ENCODE data around the gene HAPSTR1.
A peak's percentile ranks its signal among the peaks of the same experiment; 100 is the strongest.

HAPSTR1 gene

GRCh38 chr16:9097266-9098219 is 6.1 kb downstream of the HAPSTR1 start:
- no peak for DNase-seq

- peak; percentile 42 to 48 for DNase-seq
These were observed 7.1 kb downstream of the HAPSTR1 start for GRCh38 chr16:9098377-9099090.

DNA sequence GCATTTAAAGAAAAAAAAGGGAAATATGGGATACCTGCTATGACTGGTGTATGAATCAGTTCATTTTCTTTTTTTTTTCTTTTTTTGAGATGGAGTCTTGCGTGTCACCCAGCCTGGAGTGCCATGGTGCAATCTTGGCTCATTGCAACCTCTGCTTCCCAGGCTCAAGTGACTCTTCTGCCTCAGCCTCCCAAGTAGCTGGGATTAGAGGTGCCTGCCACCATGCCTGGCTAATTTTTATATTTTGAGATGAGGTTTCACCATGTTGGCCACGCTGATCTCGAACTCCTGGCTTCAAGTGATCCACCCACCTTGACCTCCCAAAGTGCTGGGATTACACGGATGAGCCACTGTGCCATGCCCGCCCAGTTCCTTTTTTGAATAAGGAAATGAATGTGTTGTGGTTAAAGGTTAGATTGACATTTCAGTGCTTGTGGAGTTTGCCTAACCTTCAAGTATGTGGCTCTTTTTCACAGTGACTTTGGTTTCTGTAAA is 7.7 kb downstream of the HAPSTR1 start:
- DNase-seq = peak; percentile 84 to 87

DNA sequence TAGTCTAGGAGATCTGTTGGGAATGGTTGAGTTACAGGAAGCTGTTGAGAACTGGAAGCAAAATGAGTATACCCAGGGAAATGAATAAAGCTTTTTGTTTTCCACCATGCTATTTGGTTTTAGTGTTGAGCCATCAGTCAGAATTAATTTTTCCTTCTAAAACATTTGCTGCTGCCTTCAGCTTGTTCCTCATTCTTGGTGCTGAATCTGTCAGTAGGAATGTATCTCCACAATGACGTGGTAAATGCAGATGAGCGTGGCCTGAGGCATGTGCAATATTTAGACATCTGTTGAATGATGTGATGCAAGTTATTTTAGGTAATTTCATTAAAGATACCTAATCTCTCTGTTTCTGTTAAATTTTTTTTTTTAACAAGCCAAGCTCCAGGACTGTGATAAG is 10.9 kb downstream of the HAPSTR1 start:
- peak; percentile 64 to 69 for DNase-seq

GRCh38 chr16:9102943-9103342 is 11.5 kb downstream of the HAPSTR1 start:
- DNase-seq = no peak

DNA sequence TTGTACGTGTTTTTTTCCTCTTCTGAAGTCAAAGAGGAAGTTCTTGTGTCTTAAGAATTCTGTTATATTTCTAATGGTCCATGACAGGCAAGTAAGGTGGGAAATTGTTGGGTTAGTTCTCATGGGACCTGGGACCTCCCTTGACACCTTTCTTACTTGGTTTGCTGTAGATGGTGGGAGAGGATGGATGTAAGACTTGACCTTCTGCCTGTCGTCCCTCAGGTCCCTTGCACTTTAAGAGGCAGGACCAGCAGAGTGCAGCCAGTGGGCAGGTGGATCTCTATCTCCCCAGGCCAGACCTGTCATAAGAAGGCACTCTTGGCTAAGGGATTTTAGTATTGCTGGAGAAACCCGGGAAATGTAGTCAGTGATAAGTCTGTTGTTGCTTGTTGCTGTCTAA is 12.1 kb downstream of the HAPSTR1 start:
- DNase-seq = no peak

- no peak for DNase-seq
These were observed 13.7 kb downstream of the HAPSTR1 start for GRCh38 chr16:9105189-9105588.

- DNase-seq = no peak
These were observed 15.9 kb downstream of the HAPSTR1 start for GRCh38 chr16:9107025-9107970.

- DNase-seq = no peak
These were observed 17.8 kb downstream of the HAPSTR1 start for GRCh38 chr16:9109255-9109654.

GRCh38 chr16:9112166-9112843 is 20.9 kb downstream of the HAPSTR1 start:
- DNase-seq = no peak

- DNase-seq = peak in 1 of 2 donors; percentile 38
These were observed 21.4 kb downstream of the HAPSTR1 start for GRCh38 chr16:9112844-9113186.

DNA sequence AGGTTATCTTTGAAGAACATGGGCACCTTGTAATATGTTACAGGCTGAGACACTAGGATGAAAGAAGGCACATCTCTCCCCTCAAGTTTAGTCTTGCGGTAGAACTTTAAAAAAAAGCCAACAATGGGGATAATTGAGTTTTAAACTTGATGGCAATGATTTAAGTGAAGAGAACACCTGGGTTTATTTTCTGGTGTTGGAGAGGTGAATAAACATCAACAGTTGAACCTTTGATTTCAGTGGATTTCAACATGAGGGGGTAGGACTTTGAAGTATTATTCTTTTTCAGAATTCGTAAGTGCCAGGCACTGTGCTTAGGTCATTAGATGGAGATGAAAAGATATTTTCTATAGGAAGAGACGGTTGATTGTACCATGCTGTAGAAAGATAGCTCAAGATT is 22.3 kb downstream of the HAPSTR1 start:
- DNase-seq = no peak

DNA sequence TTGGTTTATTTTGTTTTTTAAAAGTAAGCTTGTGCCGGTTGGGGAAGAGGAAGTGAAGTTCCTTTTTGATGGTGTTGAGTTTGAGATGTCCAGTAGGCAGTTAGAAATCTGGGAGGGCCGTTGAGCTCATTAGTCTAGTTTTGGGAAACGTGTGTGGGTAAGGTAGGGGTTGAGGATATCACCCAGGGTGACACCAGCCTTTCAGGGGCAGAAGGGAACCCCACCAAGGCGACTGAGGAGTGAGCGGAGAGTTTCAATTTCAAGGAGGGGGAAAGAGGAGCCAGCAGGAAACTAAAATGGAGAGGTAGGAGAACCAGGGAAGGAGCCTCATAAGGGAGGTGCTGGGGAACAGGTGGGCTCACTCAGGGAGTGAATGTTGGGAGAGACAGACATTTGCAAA is 22.7 kb downstream of the HAPSTR1 start:
- peak in 1 of 2 donors; percentile 39 for DNase-seq

- DNase-seq = no peak
These were observed 23.4 kb downstream of the HAPSTR1 start for GRCh38 chr16:9114842-9115241.

- DNase-seq = no peak
These were observed 23.8 kb downstream of the HAPSTR1 start for GRCh38 chr16:9115277-9115676.

DNA sequence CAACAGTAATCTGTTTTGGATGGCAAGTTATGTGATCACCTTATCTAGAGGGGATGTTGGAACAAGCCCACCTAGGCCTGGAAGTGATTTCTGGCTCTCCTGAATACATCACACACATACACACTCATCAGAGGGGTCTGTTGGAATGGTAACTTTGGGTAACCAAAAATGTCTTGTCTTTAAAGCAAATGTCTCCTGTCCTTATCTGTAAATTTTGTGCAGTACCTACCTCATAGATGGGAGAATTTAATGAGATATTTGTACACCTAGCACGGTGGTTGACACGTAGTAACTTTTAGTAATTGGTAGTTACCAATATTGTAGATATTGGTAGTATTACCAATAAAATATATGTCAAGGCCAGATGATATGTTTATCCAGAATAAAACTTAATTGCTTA is 24.7 kb downstream of the HAPSTR1 start:
- no peak for DNase-seq

GRCh38 chr16:9118170-9118569 is 26.7 kb downstream of the HAPSTR1 start:
- DNase-seq = peak in 1 of 2 donors; percentile 40

DNA sequence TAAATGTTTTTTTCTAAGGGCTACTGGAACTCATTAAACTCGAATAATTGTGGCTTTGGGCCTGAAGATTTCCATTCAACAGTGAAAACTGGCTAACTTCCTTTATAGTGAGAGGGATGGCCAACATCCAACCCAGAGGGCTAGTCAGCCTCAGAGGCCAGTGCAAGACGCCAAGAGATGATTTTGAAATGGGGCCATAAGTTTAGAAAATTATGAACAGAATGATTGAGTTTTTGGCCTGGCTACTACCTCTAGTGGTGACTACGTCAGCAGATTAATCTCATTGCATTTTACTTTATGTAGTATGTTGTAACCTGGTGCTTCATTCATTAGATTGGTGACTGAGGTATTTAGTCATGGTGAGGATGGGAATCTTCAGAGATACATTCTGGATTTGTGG is 28.4 kb downstream of the HAPSTR1 start:
- peak in 1 of 2 donors; percentile 32 for DNase-seq

DNA sequence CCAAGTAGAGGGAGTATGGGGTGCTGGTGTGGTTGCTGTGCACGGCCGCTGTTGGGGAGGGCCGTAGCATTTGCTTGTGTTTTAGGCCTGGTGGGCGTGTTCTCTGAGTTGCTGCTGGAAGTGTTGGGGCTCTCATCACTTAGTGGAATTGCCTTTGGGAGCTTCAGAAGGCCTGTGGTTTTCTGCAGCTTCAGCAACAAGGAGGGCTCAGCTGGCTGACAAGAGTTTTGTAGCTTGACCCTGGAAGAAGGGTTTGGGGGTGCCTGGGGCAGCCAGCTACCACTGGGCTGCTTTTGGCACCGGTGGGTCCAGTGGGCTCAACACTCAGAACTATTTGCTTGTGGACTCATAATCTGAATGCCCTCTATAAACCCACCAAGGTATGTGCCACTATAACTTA is 30.9 kb downstream of the HAPSTR1 start:
- DNase-seq = no peak

GRCh38 chr16:9122969-9123368 is 31.5 kb downstream of the HAPSTR1 start:
- no peak for DNase-seq

DNA sequence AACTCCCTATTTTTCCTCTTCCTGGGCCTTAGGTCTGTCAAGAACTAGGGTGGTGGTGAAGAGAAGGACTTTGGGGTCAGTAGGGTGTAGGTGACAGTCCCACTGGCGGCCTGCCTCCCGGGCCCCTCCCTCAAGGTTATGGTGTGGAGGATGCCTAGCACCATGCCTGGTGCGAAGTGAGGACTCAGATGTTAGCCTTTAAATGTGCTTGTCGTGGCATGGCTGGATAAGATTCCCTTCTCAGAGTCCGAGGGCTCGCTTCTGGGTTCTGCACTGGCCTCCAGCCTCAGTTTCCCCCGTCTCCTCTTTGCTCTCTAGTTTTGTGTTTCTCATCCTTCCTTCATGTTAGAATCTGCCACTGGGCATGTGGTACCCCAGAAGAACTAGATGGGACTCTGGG is 32.0 kb downstream of the HAPSTR1 start:
- no peak for DNase-seq

DNA sequence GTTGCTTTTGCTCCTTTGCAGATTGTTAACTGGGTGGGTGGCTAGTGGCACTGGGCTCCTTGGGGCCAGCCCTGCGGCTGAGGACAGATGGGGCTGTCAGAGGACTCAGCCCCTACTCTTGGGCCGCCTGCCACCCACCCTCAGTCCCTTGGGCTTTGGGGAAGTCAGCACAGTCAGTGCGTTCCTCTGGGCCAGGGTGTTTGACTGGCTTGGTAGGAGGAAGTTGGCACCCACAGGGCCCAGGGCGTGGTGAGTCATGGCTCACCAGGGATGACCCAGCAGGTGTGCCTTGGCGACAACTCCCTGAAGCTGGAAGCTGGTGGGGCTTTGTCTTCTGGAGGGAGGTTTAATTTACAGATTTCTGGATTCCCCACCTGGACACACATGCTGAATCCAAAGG is 32.4 kb downstream of the HAPSTR1 start:
- peak; percentile 88 to 96 for DNase-seq
